NCI-H1048 (cell line): ENCODE data around the gene SIGMAR1.
"Not testable (repeated sequence)": the region's sequence is repeated elsewhere in the genome, so short reads cannot be mapped to it uniquely, and the experiment has no call there.

Experiments used
- DNase-seq: peaks from one replicate; lab custom pipeline; 2025; lab: John Stamatoyannopoulos, UW

Gene SIGMAR1

GRCh38 chr9:34654323-34655051, 16.9 kb upstream of the SIGMAR1 start:
- no peak for DNase-seq

- no peak for DNase-seq
Observed at GRCh38 chr9:34653151-34654072, 15.8 kb upstream of the SIGMAR1 start.

GRCh38 chr9:34652602-34653000, 15.0 kb upstream of the SIGMAR1 start:
- no peak for DNase-seq

- no peak for DNase-seq
Observed at GRCh38 chr9:34651876-34652601, 14.5 kb upstream of the SIGMAR1 start, which contains the start of gene IL11RA. Gene IL11RA, plus strand, starts transcription at chr9:34652185. Its CDS starts 3,033 bp downstream, at chr9:34655218.

- DNase-seq = no peak
Observed at GRCh38 chr9:34651321-34651720, 13.7 kb upstream of the SIGMAR1 start.

- DNase-seq = no peak
Observed at GRCh38 chr9:34650816-34651215, 13.2 kb upstream of the SIGMAR1 start.

- no peak for DNase-seq
Observed at GRCh38 chr9:34648673-34649072, 11.1 kb upstream of the SIGMAR1 start.

- DNase-seq = no peak
Observed at GRCh38 chr9:34647651-34648050, 10.1 kb upstream of the SIGMAR1 start.

GRCh38 chr9:34647084-34647403, 9.5 kb upstream of the SIGMAR1 start:
- DNase-seq = no peak

- peak; percentile 78 for DNase-seq
Observed at GRCh38 chr9:34646211-34647083, 8.9 kb upstream of the SIGMAR1 start, which contains the start of gene GALT. Gene GALT, plus strand, starts transcription at chr9:34646675. Its CDS starts 30 bp downstream, at chr9:34646705.

GRCh38 chr9:34644766-34645314, 7.3 kb upstream of the SIGMAR1 start:
- DNase-seq = no peak

GRCh38 chr9:34642679-34643078, 5.1 kb upstream of the SIGMAR1 start:
- DNase-seq = no peak

GRCh38 chr9:34639322-34639721, 1.7 kb upstream of the SIGMAR1 start:
- DNase-seq = not testable (repeated sequence)

- no peak for DNase-seq
Observed at GRCh38 chr9:34638138-34638445, 505 bp upstream of the SIGMAR1 start.

GRCh38 chr9:34636791-34637355, 714 bp downstream of the SIGMAR1 start:
- no peak for DNase-seq

- DNase-seq = no peak
Observed at GRCh38 chr9:34635556-34635955, 2.0 kb downstream of the SIGMAR1 start.

GRCh38 chr9:34634551-34635248, 2.9 kb downstream of the SIGMAR1 start:
- no peak for DNase-seq

GRCh38 chr9:34633851-34634550, 3.6 kb downstream of the SIGMAR1 start:
- DNase-seq = no peak

GRCh38 chr9:34633166-34633565, 4.4 kb downstream of the SIGMAR1 start:
- no peak for DNase-seq
